Suprapubic skin (tissue), 3 donors: ENCODE data around the gene YTHDF1.

ENCODE experiments used
- POLR2A ChIP-seq, 2 donors: fragments of 450-650 bp; IDR thresholded peaks; one replicate each; pipeline ENCODE4 v1.6.1; 2017; ENCODE audit warnings: antibody characterized with exemption in 2 of 2, mild to moderate bottlenecking in 2 of 2, moderate library complexity in 2 of 2
- TF ChIP-seq, protein P1 (sequence below), 2 donors: fragments of 200-600 bp in 1 of 2; fragments of 450-650 bp in 1 of 2; sonication (generic) in 1 of 2; IDR thresholded peaks; one replicate each; pipeline ENCODE4 v1.5.1; 2016 to 2019; ENCODE audit warnings: antibody characterized with exemption in 2 of 2, mild to moderate bottlenecking in 1 of 2, moderate library complexity in 1 of 2

DNA sequence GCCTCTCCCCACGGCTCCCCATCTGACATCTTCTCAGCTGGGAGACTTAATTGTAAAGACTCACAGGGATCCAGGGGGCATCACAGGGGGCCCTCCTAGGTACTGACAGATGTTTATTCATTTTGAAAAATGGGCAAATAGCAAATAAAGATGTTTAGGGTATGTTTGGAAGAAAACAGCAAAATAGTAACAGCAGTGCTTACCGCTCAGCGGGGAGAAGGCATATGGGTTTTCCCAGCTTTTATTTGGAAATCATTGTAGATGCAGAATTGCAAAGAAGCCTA is 17.1 kb upstream of the YTHDF1 start:
- TF ChIP-seq, protein P1, sequence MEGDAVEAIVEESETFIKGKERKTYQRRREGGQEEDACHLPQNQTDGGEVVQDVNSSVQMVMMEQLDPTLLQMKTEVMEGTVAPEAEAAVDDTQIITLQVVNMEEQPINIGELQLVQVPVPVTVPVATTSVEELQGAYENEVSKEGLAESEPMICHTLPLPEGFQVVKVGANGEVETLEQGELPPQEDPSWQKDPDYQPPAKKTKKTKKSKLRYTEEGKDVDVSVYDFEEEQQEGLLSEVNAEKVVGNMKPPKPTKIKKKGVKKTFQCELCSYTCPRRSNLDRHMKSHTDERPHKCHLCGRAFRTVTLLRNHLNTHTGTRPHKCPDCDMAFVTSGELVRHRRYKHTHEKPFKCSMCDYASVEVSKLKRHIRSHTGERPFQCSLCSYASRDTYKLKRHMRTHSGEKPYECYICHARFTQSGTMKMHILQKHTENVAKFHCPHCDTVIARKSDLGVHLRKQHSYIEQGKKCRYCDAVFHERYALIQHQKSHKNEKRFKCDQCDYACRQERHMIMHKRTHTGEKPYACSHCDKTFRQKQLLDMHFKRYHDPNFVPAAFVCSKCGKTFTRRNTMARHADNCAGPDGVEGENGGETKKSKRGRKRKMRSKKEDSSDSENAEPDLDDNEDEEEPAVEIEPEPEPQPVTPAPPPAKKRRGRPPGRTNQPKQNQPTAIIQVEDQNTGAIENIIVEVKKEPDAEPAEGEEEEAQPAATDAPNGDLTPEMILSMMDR (IDR thresholded peaks at IDR 0.05): no peak
- TF ChIP-seq POLR2A (IDR thresholded peaks at IDR 0.05): no peak
